NOMO-1 (cell line): ENCODE measurements around the gene SAMD4A.
"Not testable (repeated sequence)": the region's sequence is repeated elsewhere in the genome, so short reads cannot be mapped to it uniquely, and the experiment has no call there.

Experiments used
- DNase-seq, 2 experiments: peaks; one replicate each; lab custom pipeline; 2025; ENCODE audit not compliant: unreplicated experiment in 2 of 2; lab: John Stamatoyannopoulos, UW

Gene SAMD4A

DNA sequence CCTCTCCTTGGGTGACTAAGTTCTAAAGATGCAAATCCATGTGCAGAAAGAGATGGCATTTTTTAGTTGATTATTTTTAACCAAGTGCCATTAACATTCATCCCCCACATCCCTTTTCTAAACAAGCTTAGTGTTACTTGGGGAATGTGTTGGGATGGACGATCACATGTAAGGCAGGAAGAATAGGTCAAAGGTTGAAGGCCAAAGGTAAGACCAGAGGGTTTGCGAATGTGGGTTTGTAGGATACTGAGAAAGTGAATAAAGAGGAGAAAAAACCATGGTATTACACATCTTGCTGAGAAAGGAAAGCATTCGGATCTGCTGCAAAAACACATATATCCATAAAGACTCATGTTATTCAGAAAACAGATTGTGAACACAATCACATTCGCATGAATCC is 224.1 kb downstream of the SAMD4A start:
- no peak for DNase-seq

DNA sequence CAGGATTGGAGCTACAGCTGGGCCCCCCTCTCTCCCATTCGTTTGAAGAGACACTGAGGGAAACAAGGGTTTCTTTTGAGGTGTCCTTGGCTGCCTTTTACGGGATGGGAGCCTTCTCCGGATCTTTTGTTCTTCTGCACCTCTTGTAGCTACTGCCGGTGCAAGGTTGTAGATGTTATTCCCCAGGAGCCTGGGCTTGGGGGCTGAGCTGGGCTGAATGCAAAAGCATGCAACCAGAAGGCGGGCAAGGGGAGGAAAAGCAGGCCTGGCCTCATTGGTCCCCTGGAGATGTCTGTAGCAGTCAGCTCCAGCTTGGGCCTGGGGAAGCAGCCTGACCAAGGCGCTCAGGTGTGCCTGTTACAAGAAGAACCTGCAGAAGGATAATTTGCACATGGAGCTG is 225.4 kb downstream of the SAMD4A start:
- no peak for DNase-seq

DNA sequence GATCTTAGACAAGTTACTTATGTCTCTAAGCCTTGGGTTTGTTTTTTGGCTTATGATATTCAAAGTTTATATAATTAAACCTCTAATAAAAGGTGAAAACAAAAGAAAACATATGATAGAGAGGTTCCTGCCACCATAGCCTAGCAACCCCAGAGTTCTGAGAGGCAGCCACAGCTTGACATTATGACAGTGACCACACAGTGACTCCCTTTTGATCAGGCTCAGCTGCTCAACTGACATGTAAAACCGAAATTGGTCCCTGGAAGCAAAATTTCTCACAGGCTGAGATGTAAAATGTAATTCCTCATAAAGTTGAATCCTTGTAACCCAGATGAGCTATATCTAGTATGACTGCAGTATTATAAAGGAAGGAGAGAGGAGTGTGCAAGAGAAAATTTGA is 227.2 kb downstream of the SAMD4A start:
- no peak for DNase-seq

DNA sequence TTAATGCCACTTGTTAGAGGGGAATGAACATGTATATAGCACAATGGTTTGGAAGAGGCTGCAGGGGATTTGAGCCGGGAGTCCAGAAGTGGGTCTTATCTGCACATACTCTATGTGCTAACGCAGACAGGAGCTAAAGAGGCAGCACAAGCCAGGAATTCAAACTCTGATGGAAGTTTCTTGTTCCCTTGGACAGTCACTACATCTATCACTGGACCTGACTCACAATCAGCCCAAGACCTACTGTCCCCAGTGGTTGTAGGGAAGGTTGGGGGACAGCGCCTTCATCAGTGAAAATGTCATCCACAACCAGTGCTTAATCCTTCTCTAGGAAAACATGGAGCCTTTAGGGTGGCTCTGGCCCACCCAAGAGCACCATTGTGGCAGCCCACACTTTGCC is 227.9 kb downstream of the SAMD4A start:
- DNase-seq, result no peak

DNA sequence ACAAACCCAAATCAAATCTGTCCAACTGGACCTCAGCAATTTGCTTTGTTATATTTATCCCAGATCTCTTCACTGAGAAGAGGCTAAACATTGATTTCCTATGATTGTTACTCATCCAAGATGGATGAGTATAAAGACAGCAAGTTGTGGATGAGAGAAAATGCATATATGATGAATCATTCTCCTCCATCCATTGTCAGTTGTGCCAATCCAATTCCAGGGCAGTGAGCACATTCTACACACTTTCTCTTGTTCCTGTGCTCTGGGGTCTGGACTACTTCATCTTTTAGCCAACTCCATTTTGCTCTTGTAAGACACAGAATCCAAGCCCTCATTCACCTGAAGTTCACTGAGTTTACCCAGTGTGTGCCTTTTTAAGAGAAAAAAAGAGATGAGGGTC is 230.0 kb downstream of the SAMD4A start:
- no peak for DNase-seq

DNA sequence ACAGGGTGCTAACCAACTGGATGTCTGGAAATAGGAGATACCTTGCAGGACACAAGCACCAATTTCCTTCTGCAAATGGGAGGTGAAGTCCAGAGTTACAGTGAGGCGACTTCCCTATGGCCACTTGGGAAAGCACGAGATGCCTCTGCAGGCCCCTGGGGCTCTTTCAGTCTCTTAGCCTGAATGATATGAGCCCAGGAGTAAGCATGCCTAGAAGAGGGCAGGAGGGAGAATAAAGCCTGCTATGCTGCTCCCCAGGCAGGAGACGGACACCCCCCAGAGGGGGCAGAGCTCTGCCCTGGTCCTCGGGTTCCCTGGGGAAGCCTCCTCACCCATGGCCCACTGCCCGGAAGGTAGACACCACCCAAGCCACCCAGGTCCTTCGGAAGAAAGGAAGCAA is 230.6 kb downstream of the SAMD4A start:
- DNase-seq, result no peak

DNA sequence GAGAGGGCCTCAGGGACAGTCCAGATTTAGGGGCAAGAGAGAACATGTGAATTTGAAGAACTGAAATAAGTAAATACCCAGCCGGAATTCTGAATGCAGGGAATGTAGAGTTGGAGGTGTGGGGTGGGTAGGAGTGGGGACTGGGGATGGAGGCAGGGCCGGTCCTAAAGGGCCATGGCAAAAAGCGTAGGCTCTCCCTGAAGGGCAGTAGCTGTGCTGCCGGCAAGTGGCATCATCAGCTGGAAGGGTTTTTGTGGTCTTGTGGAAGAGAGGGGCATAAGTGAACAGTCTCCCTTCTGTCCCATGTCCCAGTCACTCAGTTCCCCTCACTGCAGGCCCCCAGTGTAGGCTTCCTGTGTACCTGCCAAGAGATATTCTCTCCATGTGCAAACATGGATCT is 231.1 kb downstream of the SAMD4A start:
- DNase-seq, result no peak

DNA sequence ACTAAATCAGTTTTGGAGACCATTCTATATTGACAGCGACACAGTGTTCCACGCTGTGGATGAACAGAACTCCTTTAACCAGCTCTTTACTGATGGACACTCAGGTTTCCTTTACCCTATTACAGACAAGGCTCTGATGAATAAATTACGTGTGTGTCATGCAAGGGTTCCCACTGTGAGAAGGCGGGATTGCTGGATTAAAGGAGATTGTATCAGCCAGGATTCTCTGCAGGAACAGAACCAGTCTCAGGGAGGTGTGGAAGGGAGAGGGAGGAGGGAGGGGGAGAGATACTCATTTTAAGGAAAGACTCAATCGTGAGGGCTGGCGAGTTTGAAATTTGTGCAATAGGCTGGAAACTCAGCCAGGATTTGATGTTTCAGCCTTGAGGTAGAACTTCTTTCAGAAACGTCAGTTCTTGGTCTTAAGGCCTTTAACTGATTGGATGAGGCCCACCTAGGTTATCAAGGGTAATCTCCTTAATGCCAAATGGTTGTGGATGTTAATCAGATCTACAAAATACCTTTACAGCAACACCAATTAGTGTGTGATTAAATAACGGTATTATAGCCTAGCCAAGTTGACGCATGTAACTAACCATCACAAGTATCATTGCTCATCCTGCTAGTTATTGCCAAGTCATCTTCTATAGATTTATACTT is 231.7 kb downstream of the SAMD4A start:
- DNase-seq, result no peak

DNA sequence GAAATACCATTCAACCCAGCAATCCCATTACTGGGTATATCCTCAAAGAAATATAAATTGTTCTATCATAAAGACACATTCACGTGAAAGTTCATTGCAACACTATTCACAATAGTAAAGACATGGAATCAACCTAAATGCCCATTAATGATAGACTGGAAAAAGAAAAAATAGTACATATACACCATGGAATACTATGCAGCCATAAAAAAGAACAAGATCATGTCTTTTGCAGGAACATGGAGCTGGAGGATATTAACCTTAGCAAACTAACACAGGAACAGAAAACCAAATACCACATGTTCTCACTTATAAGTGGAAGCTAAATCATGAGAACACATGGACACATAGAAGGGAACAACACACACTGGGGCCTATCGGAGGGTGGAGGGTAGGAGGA is 234.6 kb downstream of the SAMD4A start:
- DNase-seq, result not testable (repeated sequence)

DNA sequence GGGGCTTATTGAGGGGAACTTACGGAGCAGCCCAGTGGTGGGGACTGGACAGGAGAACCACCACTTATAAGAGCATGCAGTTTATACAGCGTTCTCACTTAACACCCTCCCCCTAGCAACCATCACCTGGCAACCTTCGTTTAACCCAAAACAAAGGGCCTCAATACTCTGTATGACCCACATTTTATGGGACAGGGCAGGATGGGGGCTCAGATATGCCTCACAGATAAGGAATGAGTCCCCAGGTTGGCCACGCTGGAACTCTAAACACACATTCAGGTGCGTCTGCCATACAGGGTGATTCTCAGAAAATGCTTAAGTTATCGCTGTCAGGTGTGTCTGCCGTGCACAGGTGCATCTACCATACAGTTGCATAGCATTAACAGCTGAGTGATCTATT is 236.5 kb downstream of the SAMD4A start:
- no peak for DNase-seq

DNA sequence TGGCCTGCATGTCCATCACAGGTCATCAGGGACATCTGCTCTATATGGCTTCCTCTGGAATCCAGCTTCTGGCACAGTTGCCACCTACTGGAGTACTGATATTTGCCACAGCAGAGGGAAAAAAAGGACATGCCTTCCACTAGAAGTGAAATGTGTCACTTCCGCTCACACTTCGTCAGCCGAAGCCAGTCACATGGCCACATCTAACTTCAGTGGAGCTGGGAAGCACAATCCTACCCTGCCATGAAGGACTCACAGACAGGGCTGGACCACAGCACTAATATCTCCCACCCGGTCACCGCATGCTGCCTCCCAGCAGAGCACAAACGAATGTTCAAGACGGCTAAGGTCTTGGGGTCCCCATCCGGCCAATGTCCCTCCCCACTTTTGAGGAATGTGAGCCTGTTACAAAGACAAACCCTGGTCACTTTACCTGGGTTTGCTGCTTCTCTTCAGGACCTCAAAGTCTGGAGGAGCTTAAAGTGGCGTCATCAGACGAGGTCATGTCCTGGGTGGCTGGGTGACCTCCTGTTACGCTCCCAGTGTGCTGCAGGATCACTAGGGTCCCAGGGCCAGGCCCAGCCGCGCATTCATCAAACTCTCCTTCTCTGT is 237.1 kb downstream of the SAMD4A start:
- no peak for DNase-seq

DNA sequence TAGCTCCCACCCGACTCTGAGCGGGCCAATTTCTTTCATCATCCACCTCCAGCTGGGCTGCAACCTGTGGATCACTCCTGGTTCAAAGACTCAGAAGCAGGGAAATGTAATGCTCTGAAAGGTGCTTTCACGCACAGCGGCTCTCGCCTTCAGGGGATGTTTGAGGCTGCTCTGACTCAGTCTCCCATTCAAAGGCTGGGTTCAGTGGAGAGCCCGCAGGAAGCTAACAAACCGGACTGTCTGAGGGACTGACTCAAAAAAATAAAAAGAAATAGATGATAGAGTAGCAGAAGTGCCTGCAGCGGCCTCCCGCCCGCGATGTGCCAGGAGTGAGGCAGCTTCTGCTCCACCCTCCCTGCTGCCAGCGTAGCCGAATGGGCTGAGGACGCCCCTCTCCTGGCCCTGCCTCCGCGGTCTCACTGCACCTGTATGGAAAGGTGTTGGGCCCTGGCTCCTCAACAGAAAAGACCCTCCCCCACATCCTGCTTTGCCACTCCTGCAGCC is 237.7 kb downstream of the SAMD4A start:
- no peak for DNase-seq

DNA sequence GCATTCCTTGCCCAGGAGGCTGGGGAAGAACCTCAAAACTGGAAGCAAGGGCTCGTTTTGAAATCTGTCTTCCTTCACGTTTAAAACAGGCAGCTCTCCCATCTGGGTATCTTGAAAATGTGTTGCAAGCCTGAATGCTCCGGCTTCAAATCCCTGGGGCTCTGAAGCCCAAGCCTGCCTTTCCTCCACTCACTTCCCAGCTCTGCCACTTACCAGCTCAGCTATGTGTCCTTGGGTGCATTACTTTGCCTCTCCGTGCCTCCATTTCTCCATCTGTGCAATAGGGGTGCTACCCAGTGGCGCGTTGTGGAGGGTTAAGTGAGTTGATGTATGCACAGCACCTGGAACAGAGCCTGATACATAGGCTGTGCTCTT is 238.1 kb downstream of the SAMD4A start:
- DNase-seq, result no peak

DNA sequence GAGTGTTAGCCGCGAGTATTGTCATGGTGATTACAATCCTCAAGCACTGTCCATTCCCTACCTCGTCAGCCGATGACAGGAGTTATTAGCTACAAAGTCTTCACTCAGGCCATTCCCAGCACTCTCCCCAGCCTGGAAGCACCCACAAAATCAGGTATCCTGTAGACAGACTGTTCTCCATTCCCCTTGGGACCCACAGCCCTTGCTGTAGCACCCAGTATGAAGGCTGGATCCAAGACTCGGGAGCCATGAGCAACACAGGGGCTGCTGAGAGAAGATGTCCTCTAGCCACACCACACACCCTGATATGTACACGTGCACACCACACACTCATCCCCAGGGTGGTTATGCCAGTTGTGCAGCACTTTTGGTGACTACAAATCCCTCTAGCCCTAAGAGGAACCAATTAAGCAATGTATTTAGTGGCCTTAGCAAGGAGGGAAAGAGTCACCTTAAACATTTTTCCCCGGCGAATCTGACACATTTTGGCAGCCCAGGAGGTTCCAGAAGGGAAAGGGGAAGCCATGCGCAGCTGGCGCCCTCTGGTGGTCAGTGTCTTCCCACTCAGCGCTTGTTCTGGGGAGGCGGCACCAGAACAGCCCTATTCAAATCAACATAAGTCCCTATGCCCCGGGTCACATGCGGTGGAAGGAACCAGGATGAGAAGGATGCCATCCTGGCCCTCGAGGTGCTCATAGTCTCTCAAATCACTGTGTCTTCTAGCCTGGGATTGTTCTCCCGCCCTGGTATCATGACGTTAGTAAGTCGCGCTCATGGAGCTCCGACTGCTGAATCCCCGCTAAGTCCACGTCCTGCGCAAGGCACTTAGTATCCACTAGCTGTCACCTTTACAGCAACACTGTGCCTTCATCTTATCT is 238.8 kb downstream of the SAMD4A start:
- peak; percentile 33 to 71 for DNase-seq

DNA sequence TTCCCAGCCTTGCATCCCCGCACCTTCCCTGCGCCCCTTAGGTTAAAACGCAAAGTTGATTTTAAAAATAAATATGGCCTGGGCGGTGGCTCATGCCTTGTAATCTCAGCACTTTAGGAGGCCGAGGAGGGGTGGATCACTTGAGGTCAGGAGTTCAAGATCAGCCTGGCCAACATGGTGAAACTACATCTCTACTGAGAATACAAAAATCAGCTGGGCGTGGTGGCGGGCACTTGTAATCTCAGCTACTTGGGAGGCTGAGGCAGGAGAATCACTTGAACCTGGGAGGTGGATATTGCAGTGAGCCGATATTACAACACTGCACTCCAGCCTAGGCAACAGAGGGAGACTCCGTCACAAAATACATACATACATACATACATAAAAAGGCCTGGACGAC is 239.7 kb downstream of the SAMD4A start:
- no peak for DNase-seq

DNA sequence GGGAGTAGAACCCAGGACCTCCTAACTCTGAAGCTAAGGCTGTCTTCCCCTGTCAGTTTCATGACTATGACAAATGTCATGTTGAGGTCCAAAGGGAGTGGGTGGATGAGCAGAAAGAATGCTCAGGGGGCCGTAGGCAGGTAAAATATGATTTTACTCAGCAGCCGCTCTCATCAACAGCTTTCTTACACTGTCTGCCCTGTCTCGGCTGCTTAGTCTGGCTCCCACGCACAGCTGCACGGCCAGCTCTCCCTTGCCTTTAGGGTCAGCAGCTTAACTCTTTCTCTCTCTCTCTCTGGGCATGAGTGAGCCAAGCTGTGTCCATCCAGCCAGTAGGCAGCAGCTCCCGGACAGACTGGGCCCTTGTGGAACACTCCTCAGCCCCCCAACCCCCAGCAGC is 240.5 kb downstream of the SAMD4A start:
- no peak for DNase-seq

DNA sequence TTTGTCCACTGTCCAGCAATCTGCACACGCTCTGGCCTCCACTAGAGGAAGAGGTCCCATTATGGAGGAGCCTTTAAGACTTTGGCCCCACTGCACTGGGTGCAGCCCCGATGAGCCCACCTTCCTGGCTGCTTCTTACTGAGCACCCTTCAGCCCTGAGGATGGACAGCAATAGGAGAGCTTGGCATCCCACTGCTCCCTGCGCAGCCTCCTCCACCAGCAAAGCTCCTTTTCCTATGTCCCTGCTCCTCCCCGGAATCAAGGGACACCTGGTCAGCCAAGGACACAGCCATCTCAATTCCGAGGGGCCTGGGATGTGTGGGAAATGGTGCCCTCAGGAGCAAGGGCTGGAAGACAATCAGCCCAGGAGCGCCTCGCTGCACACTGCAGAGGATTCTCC is 241.0 kb downstream of the SAMD4A start:
- DNase-seq, result no peak

DNA sequence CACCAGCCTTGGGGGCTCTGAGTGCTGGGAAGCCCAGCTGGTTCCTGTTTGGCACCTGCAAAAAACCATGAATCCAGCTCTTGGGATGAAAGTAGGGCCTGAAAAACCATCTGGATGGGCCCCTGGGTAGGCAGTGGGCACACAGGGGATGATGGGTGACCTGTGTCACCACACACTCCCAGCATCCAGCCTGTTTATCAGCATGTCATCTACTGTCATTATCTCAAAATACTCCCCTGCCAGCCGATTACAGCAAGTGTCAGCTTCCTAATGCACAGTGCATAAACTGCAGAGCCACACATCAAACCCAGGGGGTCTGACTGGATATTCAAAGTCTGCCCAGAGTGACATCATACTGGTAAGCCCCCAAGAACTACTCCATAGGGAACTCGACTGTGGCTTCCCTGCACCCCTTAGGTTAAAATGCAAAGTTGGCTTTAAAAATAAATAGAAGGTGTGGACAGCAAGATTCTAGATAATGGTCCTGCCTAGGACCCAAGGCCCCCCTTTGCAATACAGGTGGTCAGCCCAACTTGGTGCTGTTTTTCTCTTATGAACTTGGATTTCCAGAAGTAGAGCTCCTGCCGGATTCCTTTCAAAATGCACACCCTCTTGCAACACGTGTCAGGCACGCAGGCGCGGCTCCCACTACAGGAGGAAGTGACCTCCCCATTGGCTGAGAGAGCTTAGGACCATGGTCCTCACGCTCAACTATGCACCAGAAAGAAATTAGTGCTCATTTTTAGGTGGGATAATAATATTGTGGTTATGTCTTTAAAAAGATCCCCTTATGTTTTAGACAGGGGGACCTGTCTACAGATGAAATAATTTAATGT is 241.6 kb downstream of the SAMD4A start:
- DNase-seq, result no peak

DNA sequence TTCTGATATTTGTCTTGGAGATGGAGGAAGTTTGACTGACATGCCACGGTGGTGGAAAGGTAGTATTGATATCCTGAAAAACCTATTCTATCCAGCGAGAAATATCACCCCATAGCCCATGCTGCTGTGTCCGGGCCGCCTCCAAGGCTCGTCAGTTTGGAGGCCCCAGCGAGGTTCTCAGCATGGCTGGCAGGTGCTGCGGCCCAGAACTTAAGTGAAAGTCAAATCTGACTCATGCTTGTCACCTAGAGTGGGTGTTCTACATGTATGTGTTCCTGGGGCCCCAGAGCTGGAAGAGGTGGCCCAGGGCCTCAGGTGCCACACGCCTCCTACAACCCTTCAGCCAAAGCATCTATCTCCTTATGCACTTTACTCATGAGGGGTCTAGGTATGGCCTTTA is 242.8 kb downstream of the SAMD4A start:
- DNase-seq, result no peak

DNA sequence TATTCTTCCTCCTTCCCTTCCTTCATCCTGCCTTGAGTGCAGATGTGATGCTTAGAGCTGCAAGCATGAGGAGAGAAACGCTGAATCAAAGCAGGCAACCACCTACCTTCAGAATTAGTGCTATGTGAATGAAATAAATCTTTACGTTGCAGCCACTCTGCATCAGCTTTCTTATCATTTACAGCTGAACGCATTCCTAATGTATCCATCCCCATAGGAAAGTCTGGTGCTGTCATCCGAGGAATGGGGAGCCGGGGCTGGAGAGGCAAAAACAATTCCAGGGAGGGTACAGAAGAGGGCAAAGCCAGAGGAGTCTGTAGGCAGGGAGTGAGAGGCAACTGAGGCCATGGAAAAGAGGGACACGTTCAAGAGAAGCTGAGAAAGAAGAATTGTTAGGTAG is 245.7 kb downstream of the SAMD4A start:
- DNase-seq, result no peak

DNA sequence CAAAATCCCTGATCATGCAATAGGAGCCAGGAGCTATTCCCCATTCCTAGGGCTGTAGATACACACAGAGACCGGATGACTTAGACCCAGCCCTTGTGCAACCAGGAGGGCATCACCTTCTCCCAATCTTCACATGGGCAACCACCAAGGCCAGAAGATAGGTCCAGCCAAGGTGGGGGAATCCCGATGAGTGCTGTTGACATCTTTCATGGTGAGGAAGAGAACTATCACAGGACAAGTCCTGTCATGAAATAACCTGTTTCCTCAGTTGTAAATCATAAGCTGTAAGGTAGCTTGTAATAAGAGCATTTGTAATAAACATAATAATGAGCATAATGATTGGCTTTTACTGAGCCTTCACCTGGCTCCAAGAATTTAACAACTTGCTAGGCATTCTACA is 246.2 kb downstream of the SAMD4A start:
- no peak for DNase-seq
